ENCODE results near the gene GEMIN7. TPM values are rescaled to one million over a fixed set of nuclear protein-coding genes. Genes with fewer than 3 reads are reported as not detected.

Gene GEMIN7
- total and polyA plus RNA-seq, 11 donors: 11.4 to 40.8 (median 17.2) TPM

DNA sequence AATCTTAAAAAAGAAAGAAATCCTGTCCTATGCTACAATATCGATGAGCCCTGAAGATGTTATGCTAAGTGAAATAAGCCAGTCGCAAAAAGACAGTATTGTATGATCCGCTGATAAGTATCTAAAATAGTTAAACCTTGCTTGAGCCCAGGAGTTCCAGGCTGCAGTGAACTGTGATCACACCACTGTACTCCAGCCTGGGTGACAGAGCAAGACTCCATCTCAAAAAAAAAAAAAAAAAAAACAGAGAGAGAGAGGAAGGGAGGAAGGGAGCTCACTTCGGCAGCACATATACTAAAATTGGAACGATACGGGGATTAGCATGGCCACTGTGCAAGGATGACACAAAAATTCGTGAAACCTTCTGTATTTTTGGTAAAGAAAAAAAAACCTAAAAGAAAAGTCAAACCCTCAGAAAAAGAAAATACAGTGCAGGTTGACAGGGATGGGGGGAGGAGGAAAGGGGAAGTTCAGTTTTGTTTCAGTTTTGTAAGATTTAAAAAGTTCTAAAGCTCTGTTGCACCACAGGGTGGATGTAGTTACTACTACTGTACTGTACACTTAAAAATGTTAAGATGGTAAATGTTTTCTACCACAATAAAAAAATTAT lies 31.8 kb upstream of the GEMIN7 start:
- DNase-seq (no peak), ATAC-seq (no peak)
- WGBS, 4 donors: 68 to 74% (median 73%) methylated on average over 7 of the region's 7 CpGs
- Histone ChIP-seq H3K4me1 (peaks cover 0 to 57% (median 38%) of the 10 kb centered on the region in 12 donors), H3K9me3 (no peaks in the 10 kb centered on the region), H3K27me3 (no peaks in the 10 kb centered on the region), H3K27ac (peak overlapping the region in 1 of 12 donors; percentile 66), H3K4me3 (peak overlapping the region in 1 of 12 donors; percentile 40), H3K36me3 (peaks cover 0 to 59% (median 38%) of the 10 kb centered on the region in 9 donors)
- intact Hi-C loops (cut with DNase I): loop anchor here in 1 of 10 donors (10.0 kb wide), 1 partner anchor 142 kb away; the partner anchor contains the start of gene APOE
- TF ChIP-seq POLR2A (IDR thresholded peaks at IDR 0.05) (no peak), CTCF (IDR thresholded peaks at IDR 0.05) (no peak)

DNA sequence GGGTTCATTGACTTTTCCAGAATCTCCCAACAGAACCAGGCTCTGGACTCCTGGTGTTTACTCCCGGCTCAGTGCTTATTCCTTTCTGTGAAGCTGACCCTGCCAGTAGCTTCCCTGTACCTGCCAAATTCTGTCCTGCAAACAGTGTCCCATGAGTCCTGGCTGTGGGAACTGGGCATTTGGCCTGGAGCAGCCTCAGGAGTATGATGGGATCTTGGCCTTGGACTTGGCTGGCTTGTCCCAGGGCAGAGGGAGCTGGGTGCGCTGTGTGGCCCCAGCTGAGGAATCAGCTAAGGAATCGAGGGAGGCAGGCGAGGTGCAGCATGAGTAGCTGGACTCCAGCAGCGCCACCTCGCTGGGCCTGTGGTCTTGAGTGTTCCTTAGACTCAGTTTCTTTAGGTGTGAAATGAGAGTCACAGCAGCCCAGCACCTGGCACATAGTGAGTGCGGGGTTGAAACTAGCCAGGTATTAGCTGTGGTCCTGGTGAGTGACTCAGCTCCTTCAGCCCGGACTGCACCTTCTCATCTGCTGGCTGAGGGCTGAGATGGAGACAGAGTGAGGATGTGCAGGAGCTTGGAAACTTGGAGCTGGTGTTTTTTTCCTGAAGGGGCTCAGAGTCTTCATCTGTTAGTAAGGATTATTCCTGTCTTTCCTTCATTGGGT lies 29.9 kb upstream of the GEMIN7 start:
- H3K27me3 ChIP-seq: no peaks in the 10 kb centered on the region
- H3K9me3 ChIP-seq: no peaks in the 10 kb centered on the region
- peak overlapping the region in 5 of 12 donors; percentile 2 to 36 (median 20) for H3K27ac ChIP-seq
- peaks cover 0 to 61% (median 42%) of the 10 kb centered on the region in 9 donors for H3K36me3 ChIP-seq
- intact Hi-C loops (cut with DNase I): loop anchor here in 1 of 10 donors (10.0 kb wide), 1 partner anchor 144 kb away; the partner anchor contains the start of gene APOE
- ATAC-seq (peak; percentile 76 to 81 (median 80)), DNase-seq (peak in 2 of 5 donors; percentile 54 to 60)
- TF ChIP-seq POLR2A (IDR thresholded peaks at IDR 0.05): no peak
- TF ChIP-seq CTCF (IDR thresholded peaks at IDR 0.05): no peak
- 64 to 80% (median 71%) methylated on average over 2 to 8 of the region's 8 CpGs for WGBS, 4 donors
- peaks cover 0 to 60% (median 36%) of the 10 kb centered on the region in 12 donors for H3K4me1 ChIP-seq
- H3K4me3 ChIP-seq: no peak overlapping the region

- intact Hi-C loops (cut with DNase I): loop anchor here in 4 of 10 donors (10.0 kb wide), 2 partner anchors 145 to 155 kb away; partner anchors contain the start of genes APOE (in 3 of the 4) and TOMM40 (in 1 of the 4)
- peak overlapping the region in 1 of 12 donors; percentile 20 for H3K27ac ChIP-seq
- H3K36me3 ChIP-seq: peaks cover 0 to 61% (median 42%) of the 10 kb centered on the region in 9 donors
- ATAC-seq: no peak
- H3K4me3 ChIP-seq: no peak overlapping the region
- DNase-seq: no peak
- peaks cover 0 to 58% (median 36%) of the 10 kb centered on the region in 12 donors for H3K4me1 ChIP-seq
- H3K27me3 ChIP-seq: no peaks in the 10 kb centered on the region
- 72 to 80% (median 76%) methylated on average over 6 of the region's 6 CpGs for WGBS, 4 donors
- TF ChIP-seq CTCF (IDR thresholded peaks at IDR 0.05) (no peak), POLR2A (IDR thresholded peaks at IDR 0.05) (no peak)
- H3K9me3 ChIP-seq: no peaks in the 10 kb centered on the region
Observed at GRCh38 chr19:45050036-45050435, 29.0 kb upstream of the GEMIN7 start.

Data from heart left ventricle (tissue), 16 donors.